H1 (cell line): ENCODE results near the gene OR51V1. TPM values are rescaled to one million over a fixed set of nuclear protein-coding genes. Genes with fewer than 3 reads are reported as not detected.

ENCODE experiments used
- CTCF ChIA-PET: fragments of 300-600 bp; sonication (Branson Sonifier 250); formaldehyde crosslinking; loops from one replicate; lab custom pipeline; 2021; ENCODE audit not compliant: partially characterized antibody; lab: Charles Lee
- POLR2A ChIA-PET: fragments of 300-600 bp; sonication (Branson Sonifier 250); formaldehyde crosslinking; loops from one replicate; lab custom pipeline; 2021; ENCODE audit warnings: inconsistent platforms; ENCODE audit not compliant: partially characterized antibody; lab: Charles Lee
- DNase-seq, 2 experiments: peaks; one replicate each; pipeline versions ENCODE4 v3.0.0 to v3.0.0-alpha.2; 2010 to 2022; ENCODE audit warnings: low spot score in 2 of 2, low read depth in 1 of 2, mixed read lengths in 1 of 2
- FAIRE-seq: peaks from 2 replicates; lab custom pipeline; 2011; peaks lifted over from hg19 to GRCh38; lab: Jason Lieb, UNC
- H2AFZ ChIP-seq: 2 replicates; pipeline ENCODE4 v1.8.1; 2012; ENCODE audit warnings: low read length, inconsistent platforms
- H2AK5ac ChIP-seq: 2 replicates; pipeline ENCODE4 v1.6.1; 2013; ENCODE audit warnings: low read depth, low read length
- H2BK120ac ChIP-seq: replicated peaks from 2 replicates; pipeline ENCODE3; 2013; ENCODE audit warnings: low read depth, low read length, inconsistent platforms
- H2BK12ac ChIP-seq: 2 replicates; pipeline ENCODE4 v1.6.1; 2013; ENCODE audit warnings: low read depth, low read length
- H2BK15ac ChIP-seq: 2 replicates; pipeline ENCODE4 v1.6.1; 2013; ENCODE audit warnings: low read length
- H2BK20ac ChIP-seq: 2 replicates; pipeline ENCODE4 v1.6.1; 2013; ENCODE audit warnings: low read length
- H2BK5ac ChIP-seq: 2 replicates; pipeline ENCODE4 v1.6.1; 2013; ENCODE audit warnings: low read depth, low read length
- H3K14ac ChIP-seq: 2 replicates; pipeline ENCODE4 v1.6.1; 2013; ENCODE audit warnings: inconsistent platforms; ENCODE audit not compliant: insufficient read length
- H3K18ac ChIP-seq: 2 replicates; pipeline ENCODE4 v1.6.1; 2013; ENCODE audit warnings: low read length; ENCODE audit errors: extremely low read depth
- H3K23ac ChIP-seq: 2 replicates; pipeline ENCODE4 v1.6.1; 2013; ENCODE audit warnings: inconsistent platforms; ENCODE audit not compliant: insufficient read length
- H3K23me2 ChIP-seq: 2 replicates; pipeline ENCODE4 v1.6.1; 2013; ENCODE audit warnings: low read depth, low read length
- H3K27ac ChIP-seq: 2 replicates; pipeline ENCODE4 v1.6.1; 2011; ENCODE audit warnings: low read depth, low read length, inconsistent platforms
- H3K27me3 ChIP-seq, 4 experiments: replicated peaks in 1 of 4; 1 replicate in 1 of 4; 2 replicates in 3 of 4; pipeline versions ENCODE4 v1.6.1 to v1.8.1; 2011 to 2013; ENCODE audit warnings: low read length in 3 of 4, mild to moderate bottlenecking in 3 of 4, inconsistent platforms in 2 of 4, mixed read lengths in 2 of 4, moderate library complexity in 1 of 4; ENCODE audit not compliant: control insufficient read depth in 3 of 4, insufficient read depth in 3 of 4; ENCODE audit errors: extremely low read depth in 1 of 4
- H3K36me3 ChIP-seq, 4 experiments: 2 replicates each; pipeline versions ENCODE4 v1.6.1 to v1.8.1; 2011 to 2013; ENCODE audit warnings: mild to moderate bottlenecking in 4 of 4, low read length in 3 of 4, moderate library complexity in 2 of 4, control low read depth in 1 of 4, inconsistent platforms in 1 of 4; ENCODE audit not compliant: insufficient read depth in 4 of 4, control insufficient read depth in 2 of 4
- H3K4ac ChIP-seq: replicated peaks from 2 replicates; pipeline ENCODE3; 2013; ENCODE audit warnings: low read length, low read depth, mixed read lengths, inconsistent platforms; ENCODE audit not compliant: insufficient read length
- H3K4me1 ChIP-seq, 4 experiments: replicated peaks in 1 of 4; 1 replicate in 1 of 4; 2 replicates in 3 of 4; pipeline versions ENCODE4 v1.6.1 to v1.8.1; 2011 to 2013; ENCODE audit warnings: low read length in 3 of 4, inconsistent platforms in 2 of 4, mixed read lengths in 1 of 4; ENCODE audit not compliant: insufficient read depth in 4 of 4, control insufficient read depth in 3 of 4
- H3K4me2 ChIP-seq, 2 experiments: 2 replicates each; pipeline versions ENCODE4 v1.6.1 to v1.8.1; 2011 to 2013; ENCODE audit warnings: low read depth in 2 of 2, low read length in 2 of 2, control low read depth in 1 of 2, inconsistent platforms in 1 of 2, mild to moderate bottlenecking in 1 of 2; ENCODE audit not compliant: insufficient read depth in 1 of 2
- H3K4me3 ChIP-seq, 4 experiments: fragments of 200-600, 300-600 bp in 1 of 4; sonication (generic), shearing (Covaris generic), sonication (Bioruptor Twin) in 1 of 4; 2 replicates each; pipeline versions ENCODE4 v1.5.1 to v1.8.1; 2011 to 2016; ENCODE audit warnings: low read length in 4 of 4, low read depth in 3 of 4, control low read depth in 2 of 4, inconsistent platforms in 2 of 4, mild to moderate bottlenecking in 2 of 4, mixed read lengths in 1 of 4, moderate library complexity in 1 of 4; ENCODE audit not compliant: insufficient read depth in 2 of 4; ENCODE audit errors: extremely low read depth in 1 of 4
- H3K56ac ChIP-seq: replicated peaks from 2 replicates; pipeline ENCODE3; 2013; ENCODE audit warnings: low read depth, mild to moderate bottlenecking, mixed read lengths, low read length, inconsistent platforms; ENCODE audit not compliant: insufficient read length
- H3K79me1 ChIP-seq: 2 replicates; pipeline ENCODE4 v1.6.1; 2013; ENCODE audit warnings: low read depth, low read length, control low read depth
- H3K79me2 ChIP-seq, 2 experiments: 2 replicates each; pipeline versions ENCODE4 v1.6.1 to v1.8.1; 2012 to 2013; ENCODE audit warnings: low read length in 2 of 2, mild to moderate bottlenecking in 2 of 2, inconsistent platforms in 1 of 2; ENCODE audit not compliant: insufficient read depth in 2 of 2, control insufficient read depth in 1 of 2
- H3K9ac ChIP-seq, 4 experiments: replicated peaks in 1 of 4; 1 replicate in 1 of 4; 2 replicates in 3 of 4; pipeline versions ENCODE4 v1.6.1 to v1.8.1; 2011 to 2013; ENCODE audit warnings: low read depth in 3 of 4, low read length in 3 of 4, control low read depth in 2 of 4, mild to moderate bottlenecking in 2 of 4, moderate library complexity in 2 of 4, inconsistent platforms in 1 of 4; ENCODE audit errors: extremely low read depth in 1 of 4
- H3K9me3 ChIP-seq, 2 experiments: 2 replicates each; pipeline versions ENCODE4 v1.6.1 to v1.8.1; 2012 to 2013; ENCODE audit warnings: mild to moderate bottlenecking in 2 of 2, moderate library complexity in 2 of 2, control low read depth in 1 of 2, inconsistent platforms in 1 of 2, low read depth in 1 of 2, low read length in 1 of 2, mixed read lengths in 1 of 2; ENCODE audit not compliant: insufficient read depth in 2 of 2
- H4K20me1 ChIP-seq, 2 experiments: replicated peaks in 1 of 2; 2 replicates each; pipeline versions ENCODE3 to v1.8.1; 2011 to 2013; ENCODE audit warnings: inconsistent platforms in 2 of 2, low read length in 2 of 2, mild to moderate bottlenecking in 1 of 2; ENCODE audit not compliant: insufficient read depth in 2 of 2, control insufficient read depth in 1 of 2
- H4K5ac ChIP-seq: 2 replicates; pipeline ENCODE4 v1.6.1; 2013; ENCODE audit warnings: low read length, low read depth, mixed read lengths, inconsistent platforms; ENCODE audit not compliant: insufficient read length
- H4K8ac ChIP-seq: 2 replicates; pipeline ENCODE4 v1.8.0; 2013; ENCODE audit warnings: mild to moderate bottlenecking, moderate library complexity, low read length, inconsistent platforms; ENCODE audit not compliant: insufficient read depth; ENCODE audit errors: extremely low read depth
- H4K91ac ChIP-seq: replicated peaks from 2 replicates; pipeline ENCODE3; 2013; ENCODE audit warnings: low read length, mixed read lengths, inconsistent platforms; ENCODE audit not compliant: insufficient read length
- ATF2 ChIP-seq: IDR thresholded peaks from 2 replicates; pipeline ENCODE4 v1.6.1; 2012; ENCODE audit warnings: low read length, inconsistent platforms
- GTF2F1 ChIP-seq: IDR thresholded peaks from 2 replicates; pipeline ENCODE4 v1.6.1; 2012; ENCODE audit warnings: low read depth, low read length, improper control_type of control experiment, borderline replicate concordance
- HDAC2 ChIP-seq, 2 experiments: fragments of 300-600 bp in 1 of 2; sonication (generic) in 1 of 2; IDR thresholded peaks; 2 replicates each; pipeline ENCODE4 v1.6.1; 2011 to 2012; ENCODE audit warnings: low read depth in 2 of 2, low read length in 2 of 2, mild to moderate bottlenecking in 2 of 2, moderate library complexity in 2 of 2, borderline replicate concordance in 1 of 2, inconsistent platforms in 1 of 2
- RBBP5 ChIP-seq: IDR thresholded peaks from 2 replicates; pipeline ENCODE4 v1.7.1; 2012; ENCODE audit warnings: low read depth, mild to moderate bottlenecking, inconsistent platforms, low read length, moderate library complexity, borderline replicate concordance
- SAP30 ChIP-seq: fragments of 300-600 bp; sonication (generic); IDR thresholded peaks from 2 replicates; pipeline ENCODE4 v1.7.1; 2012; ENCODE audit warnings: low read length, moderate library complexity, mild to moderate bottlenecking, inconsistent platforms; ENCODE audit not compliant: insufficient read depth, insufficient replicate concordance
- SIN3A ChIP-seq, 2 experiments: IDR thresholded peaks in 1 of 2; conservative IDR thresholded peaks in 1 of 2; 2 replicates each; pipeline ENCODE4 v1.6.1; 2011 to 2012; ENCODE audit warnings: low read length in 2 of 2, improper control_type of control experiment in 1 of 2, low read depth in 1 of 2, mild to moderate bottlenecking in 1 of 2
- SP1 ChIP-seq: IDR thresholded peaks from 2 replicates; pipeline ENCODE4 v1.6.1; 2011; ENCODE audit warnings: low read depth, low read length
- SRF ChIP-seq: IDR thresholded peaks from 2 replicates; pipeline ENCODE4 v1.6.1; 2011; ENCODE audit warnings: mild to moderate bottlenecking, low read depth, low read length, moderate library complexity
- TAF1 ChIP-seq: IDR thresholded peaks from 2 replicates; pipeline ENCODE4 v1.6.1; 2011; ENCODE audit warnings: mild to moderate bottlenecking, low read depth, low read length
- TEAD4 ChIP-seq: IDR thresholded peaks from 2 replicates; pipeline ENCODE4 v1.6.1; 2012; ENCODE audit warnings: low read depth, low read length, inconsistent platforms, mixed read lengths
- WGBS, 2 experiments: shearing (Covaris generic) in 1 of 2; methylation state at CpG; one replicate each; pipeline versions ENCODE4 v1.1.6 to v1.1.7; 2013 to 2015; ENCODE audit warnings: low lambda C conversion rate in 2 of 2, mixed read lengths in 2 of 2, inconsistent platforms in 1 of 2, low coverage in 1 of 2, missing lambda C conversion rate in 1 of 2; ENCODE audit not compliant: insufficient replicate concordance in 2 of 2, insufficient coverage in 1 of 2, insufficient read length in 1 of 2; ENCODE audit errors: extremely low coverage in 1 of 2, missing lambda C conversion rate in 1 of 2; 5-methylcytosine and 5-hydroxymethylcytosine counted together
- polyA plus RNA-seq, 7 experiments: library from polyadenylated mRNA; depleted of rRNA in 3 of 7; stranded (reverse) in 5 of 7; unstranded in 2 of 7; fragments of >200 nt in 5 of 7; fragments of 200-250 nt in 2 of 7; gene quantifications; 1 replicate in 5 of 7; 2 replicates in 1 of 7; 4 replicates in 1 of 7; pipeline versions ENCODE4 v1.2.1 to v1.2.3, GENCODE V29; 2011 to 2013; ENCODE audit warnings: missing spikeins in 2 of 7, mixed read lengths in 2 of 7
- total RNA-seq: library from RNA; stranded (reverse); fragmentation: NEBNext Ultra II Directional; extraction: Animal tissue kit (Norgen Biotek cat#: 25700); gene quantifications from 2 replicates; pipeline ENCODE4 v1.2.1, GENCODE V29; 2021

Gene OR51V1
- total and polyA plus RNA-seq, 2 of the 8 experiments (the other 6 are each of a cell fraction or from before 2014, with no cell fraction given), result not detected

GRCh38 chr11:5245155-5245554 is 44.7 kb upstream of the OR51V1 start:
- H3K4me1 ChIP-seq, result no peaks in the 10 kb centered on the region
- no peak overlapping the region for H3K56ac ChIP-seq
- no peak overlapping the region for H3K4ac ChIP-seq
- FAIRE-seq (no peak), DNase-seq (no peak)
- no peak overlapping the region for H2BK20ac ChIP-seq
- no peaks in the 10 kb centered on the region for H3K9me3 ChIP-seq
- no peak overlapping the region for H2BK120ac ChIP-seq
- no peak overlapping the region for H4K5ac ChIP-seq
- no peak overlapping the region for H2BK5ac ChIP-seq
- no peaks in the 10 kb centered on the region for H3K79me1 ChIP-seq
- no peaks in the 10 kb centered on the region for H3K23me2 ChIP-seq
- no peak overlapping the region for H3K23ac ChIP-seq
- H2AFZ ChIP-seq, result no peak overlapping the region
- no peaks in the 10 kb centered on the region for H4K20me1 ChIP-seq
- no peak overlapping the region for H4K91ac ChIP-seq
- POLR2A ChIA-PET, result no interaction called here
- no peak overlapping the region for H2AK5ac ChIP-seq
- no peaks in the 10 kb centered on the region for H3K36me3 ChIP-seq
- no peak for TF ChIP-seq RBBP5
- no peak for TF ChIP-seq GTF2F1
- TF ChIP-seq SIN3A (conservative IDR thresholded peaks at IDR 0.05 in 1 of 2, IDR thresholded peaks at IDR 0.05 in 1 of 2; ENCODE audit: low read depth in 1 of 2, low read length in 2 of 2), result no peak
- TF ChIP-seq SAP30, result no peak
- no peak for TF ChIP-seq TAF1
- no peak for TF ChIP-seq SP1
- TF ChIP-seq TEAD4, result no peak
- no peak for TF ChIP-seq ATF2
- TF ChIP-seq HDAC2 (IDR thresholded peaks at IDR 0.05; ENCODE audit: borderline replicate concordance in 1 of 2, low read depth in 2 of 2, low read length in 2 of 2), result no peak
- TF ChIP-seq SRF, result no peak
- H3K14ac ChIP-seq, result no peak overlapping the region
- no peak overlapping the region for H3K4me2 ChIP-seq
- H2BK12ac ChIP-seq, result no peak overlapping the region
- no peak overlapping the region for H3K4me3 ChIP-seq
- H2BK15ac ChIP-seq, result no peak overlapping the region
- H4K8ac ChIP-seq, result no peak overlapping the region
- CTCF ChIA-PET, result no interaction called here
- WGBS, 2 experiments, result 97% methylated on average over 2 of the region's 2 CpGs; no CpG with 5 or more reads in 1 of the 2 experiments
- no peak overlapping the region for H3K9ac ChIP-seq
- H3K27ac ChIP-seq, result no peak overlapping the region
- H3K27me3 ChIP-seq, result no peaks in the 10 kb centered on the region
- no peak overlapping the region for H3K18ac ChIP-seq
- no peaks in the 10 kb centered on the region for H3K79me2 ChIP-seq
